ENCODE measurements around the gene GGCT.

Gene GGCT

DNA sequence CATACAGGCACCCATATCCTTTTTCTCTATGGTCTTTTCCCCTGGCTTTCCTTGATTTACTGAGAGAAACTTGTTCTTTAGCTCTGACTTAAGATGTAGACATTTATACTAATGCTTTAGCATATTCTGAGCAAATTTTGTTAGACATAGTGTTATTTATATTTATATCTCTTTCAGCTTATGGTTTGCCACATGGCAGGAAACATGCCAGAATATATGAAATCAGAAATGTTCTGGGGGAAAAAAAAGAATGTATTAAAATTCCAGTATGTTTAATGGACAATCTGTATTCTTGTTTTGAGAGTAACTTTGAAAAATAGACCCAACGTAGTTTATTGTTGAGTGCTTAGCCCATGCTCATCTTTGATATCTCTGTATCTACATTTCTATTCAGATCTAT lies 10.1 kb upstream of the GGCT start:
- no peaks in the 10 kb centered on the region for H3K36me3 Mint-ChIP-seq (ENCODE audit: low read depth)
- TF ChIP-seq, protein P1, sequence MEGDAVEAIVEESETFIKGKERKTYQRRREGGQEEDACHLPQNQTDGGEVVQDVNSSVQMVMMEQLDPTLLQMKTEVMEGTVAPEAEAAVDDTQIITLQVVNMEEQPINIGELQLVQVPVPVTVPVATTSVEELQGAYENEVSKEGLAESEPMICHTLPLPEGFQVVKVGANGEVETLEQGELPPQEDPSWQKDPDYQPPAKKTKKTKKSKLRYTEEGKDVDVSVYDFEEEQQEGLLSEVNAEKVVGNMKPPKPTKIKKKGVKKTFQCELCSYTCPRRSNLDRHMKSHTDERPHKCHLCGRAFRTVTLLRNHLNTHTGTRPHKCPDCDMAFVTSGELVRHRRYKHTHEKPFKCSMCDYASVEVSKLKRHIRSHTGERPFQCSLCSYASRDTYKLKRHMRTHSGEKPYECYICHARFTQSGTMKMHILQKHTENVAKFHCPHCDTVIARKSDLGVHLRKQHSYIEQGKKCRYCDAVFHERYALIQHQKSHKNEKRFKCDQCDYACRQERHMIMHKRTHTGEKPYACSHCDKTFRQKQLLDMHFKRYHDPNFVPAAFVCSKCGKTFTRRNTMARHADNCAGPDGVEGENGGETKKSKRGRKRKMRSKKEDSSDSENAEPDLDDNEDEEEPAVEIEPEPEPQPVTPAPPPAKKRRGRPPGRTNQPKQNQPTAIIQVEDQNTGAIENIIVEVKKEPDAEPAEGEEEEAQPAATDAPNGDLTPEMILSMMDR (IDR thresholded peaks at IDR 0.05; ENCODE audit: unreplicated experiment in 3 of 3), result no peak
- H3K27me3 Mint-ChIP-seq (ENCODE audit: low read depth), result no peaks in the 10 kb centered on the region
- no peaks in the 10 kb centered on the region for H3K9me3 Mint-ChIP-seq
- peaks cover 5% of the 10 kb centered on the region for H3K4me1 Mint-ChIP-seq
- H3K4me3 Mint-ChIP-seq, result no peak overlapping the region
- no peak overlapping the region for H3K27ac Mint-ChIP-seq

DNA sequence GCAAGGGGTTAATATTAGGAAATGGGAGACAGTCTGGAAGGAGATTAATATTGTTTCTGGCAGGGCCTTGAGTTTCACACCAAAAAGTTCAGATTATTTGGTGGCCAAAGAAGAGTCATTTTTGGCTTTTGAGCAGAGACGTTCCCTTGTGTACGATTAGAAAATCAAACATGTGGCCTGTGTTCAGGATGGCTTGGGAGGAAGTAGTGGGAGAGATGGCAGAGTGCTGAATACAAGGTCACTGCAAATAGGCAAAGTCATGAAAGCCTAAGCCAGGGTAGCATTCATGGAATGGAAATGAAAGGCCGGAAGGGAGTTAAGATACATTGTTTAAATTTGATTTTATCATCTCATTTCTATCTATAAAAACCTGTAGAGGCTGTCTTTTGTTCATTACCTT lies 9.5 kb upstream of the GGCT start:
- Mint-ChIP-seq H3K4me1 (peaks cover 9% of the 10 kb centered on the region), H3K27ac (no peak overlapping the region), H3K27me3 (ENCODE audit: low read depth) (no peaks in the 10 kb centered on the region), H3K9me3 (no peaks in the 10 kb centered on the region), H3K36me3 (ENCODE audit: low read depth) (no peaks in the 10 kb centered on the region), H3K4me3 (no peak overlapping the region)
- TF ChIP-seq, protein P1 (IDR thresholded peaks at IDR 0.05; ENCODE audit: unreplicated experiment in 3 of 3), result no peak

DNA sequence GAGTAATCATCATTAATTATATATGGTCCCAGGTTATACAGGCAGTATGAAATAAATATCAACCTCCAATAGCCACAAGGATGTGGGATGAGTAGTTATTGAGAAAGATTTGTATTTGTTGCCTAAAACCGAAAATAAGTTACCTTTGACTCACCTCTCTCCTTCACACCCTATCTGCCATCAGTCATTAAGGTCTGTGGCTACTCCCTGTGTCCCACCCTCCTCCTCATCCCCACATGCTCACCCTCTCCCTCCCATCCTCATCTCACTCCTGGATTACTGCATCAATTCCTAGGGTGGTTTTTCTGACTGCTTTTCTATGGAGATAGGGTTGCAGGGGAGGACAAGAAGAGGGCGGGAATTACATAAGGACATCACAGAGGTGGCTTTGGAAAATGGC lies 9.1 kb upstream of the GGCT start:
- Mint-ChIP-seq H3K4me1 (peaks cover 9% of the 10 kb centered on the region), H3K36me3 (ENCODE audit: low read depth) (no peaks in the 10 kb centered on the region), H3K4me3 (no peak overlapping the region), H3K9me3 (no peaks in the 10 kb centered on the region), H3K27me3 (ENCODE audit: low read depth) (no peaks in the 10 kb centered on the region), H3K27ac (no peak overlapping the region)
- TF ChIP-seq, protein P1 (IDR thresholded peaks at IDR 0.05; ENCODE audit: unreplicated experiment in 3 of 3), result no peak

DNA sequence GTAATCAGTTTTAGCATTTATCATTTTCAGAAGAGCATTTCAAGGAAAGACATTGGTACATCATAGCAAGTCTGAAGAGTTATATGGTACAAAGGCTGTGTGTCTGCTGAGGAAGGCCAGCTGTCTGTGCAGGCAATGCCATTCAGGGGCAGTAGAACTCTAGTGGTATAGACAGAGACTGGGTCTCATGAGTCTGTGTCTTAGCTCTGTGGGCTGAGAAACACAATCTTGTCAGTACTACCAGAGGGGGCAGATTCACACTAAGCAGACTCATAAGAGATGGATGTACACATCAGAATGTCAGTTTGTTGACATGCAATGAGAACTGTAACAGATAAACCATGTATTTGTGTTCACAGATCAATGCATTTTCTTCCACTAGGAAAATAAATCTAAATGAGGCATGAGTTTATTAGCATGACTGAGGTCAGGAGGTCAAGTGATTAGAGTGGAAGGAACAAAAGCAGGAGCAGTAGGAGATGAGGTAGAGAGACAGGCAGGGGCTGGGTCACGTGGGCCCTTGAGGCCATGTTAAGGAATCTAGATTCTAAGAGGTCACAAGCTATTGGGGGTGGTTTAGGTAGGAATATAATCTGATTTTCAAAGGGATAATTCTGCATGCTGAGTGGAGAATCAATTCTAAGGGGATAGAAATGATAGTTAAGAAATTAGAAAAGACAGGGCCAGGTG lies 7.5 kb upstream of the GGCT start:
- TF ChIP-seq, protein P1 (IDR thresholded peaks at IDR 0.05; ENCODE audit: unreplicated experiment in 3 of 3), result no peak
- no peaks in the 10 kb centered on the region for H3K27me3 Mint-ChIP-seq (ENCODE audit: low read depth)
- no peak overlapping the region for H3K4me3 Mint-ChIP-seq
- no peaks in the 10 kb centered on the region for H3K36me3 Mint-ChIP-seq (ENCODE audit: low read depth)
- no peak overlapping the region for H3K27ac Mint-ChIP-seq
- peaks cover 9% of the 10 kb centered on the region for H3K4me1 Mint-ChIP-seq
- H3K9me3 Mint-ChIP-seq, result peaks cover 4% of the 10 kb centered on the region

DNA sequence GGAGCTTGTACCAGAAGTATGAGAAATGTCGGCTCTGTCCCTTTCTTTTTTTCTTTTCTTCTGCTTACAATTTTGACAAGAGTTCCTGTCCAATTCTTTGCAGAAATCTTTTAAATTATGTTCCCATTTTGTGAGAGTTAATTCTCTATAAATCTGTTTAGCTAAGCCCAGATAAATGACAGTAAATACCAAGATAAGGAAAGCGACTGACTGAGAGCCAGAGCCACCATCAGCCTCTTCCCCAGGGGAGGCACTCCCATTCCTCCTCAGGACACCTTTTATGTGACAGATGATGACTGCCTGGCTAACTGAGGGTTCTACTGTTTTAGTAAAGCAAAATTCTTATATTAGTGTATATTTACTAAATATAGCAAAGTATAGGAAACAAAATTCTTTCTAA lies 6.9 kb upstream of the GGCT start:
- no peaks in the 10 kb centered on the region for H3K27me3 Mint-ChIP-seq (ENCODE audit: low read depth)
- H3K4me3 Mint-ChIP-seq, result no peak overlapping the region
- no peaks in the 10 kb centered on the region for H3K36me3 Mint-ChIP-seq (ENCODE audit: low read depth)
- no peak overlapping the region for H3K27ac Mint-ChIP-seq
- H3K9me3 Mint-ChIP-seq, result peaks cover 10% of the 10 kb centered on the region
- peaks cover 9% of the 10 kb centered on the region for H3K4me1 Mint-ChIP-seq
- TF ChIP-seq, protein P1 (IDR thresholded peaks at IDR 0.05; ENCODE audit: unreplicated experiment in 3 of 3), result no peak

Measured in nephron (organoid).